K562 (cell line): ENCODE data around the gene TCF3. TPM values are rescaled to one million over a fixed set of nuclear protein-coding genes. Genes with fewer than 3 reads are reported as not detected.

Experiments
- ARHGAP35 ChIP-seq: fragments of 450-650 bp; IDR thresholded peaks from 2 replicates; pipeline ENCODE4 v1.6.1; 2018; ENCODE audit not compliant: partially characterized antibody
- CC2D1A ChIP-seq: fragments of 450-650 bp; IDR thresholded peaks from 2 replicates; pipeline ENCODE4 v1.6.1; 2017; ENCODE audit warnings: mild to moderate bottlenecking
- CEBPG ChIP-seq, 3 experiments: fragments of 200-800 bp in 1 of 3; sonication (Bioruptor generic) in 1 of 3; sonication (generic) in 1 of 3; formaldehyde crosslinking in 1 of 3; IDR thresholded peaks in 2 of 3; conservative IDR thresholded peaks in 1 of 3; 2 replicates each; pipeline versions ENCODE4 v1.6.1 to v1.8.0; 2016 to 2022; ENCODE audit warnings: missing compliant biosample characterization in 2 of 3, missing genetic modification characterization in 2 of 3, mild to moderate bottlenecking in 1 of 3, missing genetic modification reagents in 1 of 3
- DNMT1 ChIP-seq: fragments of 450-650 bp; IDR thresholded peaks from 2 replicates; pipeline ENCODE4 v1.6.1; 2016; ENCODE audit warnings: antibody characterized with exemption, mild to moderate bottlenecking
- KAT7 ChIP-seq: sonication (generic); formaldehyde crosslinking; IDR thresholded peaks from 2 replicates; pipeline ENCODE4 v1.8.0; 2022; ENCODE audit warnings: missing genetic modification reagents, mild to moderate bottlenecking, borderline replicate concordance
- MAZ ChIP-seq, 2 experiments: fragments of 450-650 bp in 1 of 2; sonication (generic) in 1 of 2; formaldehyde crosslinking; IDR thresholded peaks in 1 of 2; conservative IDR thresholded peaks in 1 of 2; 2 replicates each; pipeline versions ENCODE4 v1.4.0 to v1.5.0; 2020; ENCODE audit warnings: mild to moderate bottlenecking in 1 of 2, missing genetic modification reagents in 1 of 2
- PHF20 ChIP-seq: fragments of 450-650 bp; IDR thresholded peaks from 2 replicates; pipeline ENCODE4 v1.6.1; 2018; ENCODE audit not compliant: partially characterized antibody
- PHF8 ChIP-seq: fragments of 200-600 bp; sonication (generic); IDR thresholded peaks from 2 replicates; pipeline ENCODE4 v1.6.1; 2012; ENCODE audit warnings: mixed run types, mild to moderate bottlenecking, inconsistent platforms, low read length, moderate library complexity, borderline replicate concordance
- THRAP3 ChIP-seq: fragments of 450-650 bp; IDR thresholded peaks from 2 replicates; pipeline ENCODE4 v1.6.1; 2016; ENCODE audit warnings: mild to moderate bottlenecking, inconsistent platforms, borderline replicate concordance
- TRIM28 ChIP-seq: fragments of 450-650 bp; IDR thresholded peaks from 2 replicates; pipeline ENCODE4 v1.6.1; 2017
- ZNF436 ChIP-seq: fragments of 250-450, 450-650 bp; sonication (Bioruptor Pico); formaldehyde crosslinking; IDR thresholded peaks from 2 replicates; pipeline ENCODE4 v1.7.0; 2020; ENCODE audit warnings: mild to moderate bottlenecking
- ZNF57 ChIP-seq: fragments of 450-650 bp; formaldehyde crosslinking; IDR thresholded peaks from 2 replicates; pipeline ENCODE4 v1.4.0; 2020; ENCODE audit warnings: mild to moderate bottlenecking, moderate library complexity
- ZNF75A ChIP-seq: fragments of 450-650 bp; formaldehyde crosslinking; IDR thresholded peaks from 2 replicates; pipeline ENCODE4 v1.4.0; 2020; ENCODE audit warnings: mild to moderate bottlenecking
- ZNF79 ChIP-seq: fragments of 250-450 bp; sonication (Bioruptor Pico); IDR thresholded peaks from 2 replicates; pipeline ENCODE4 v1.4.0; 2020; ENCODE audit warnings: low read depth, mild to moderate bottlenecking, moderate library complexity
- polyA plus RNA-seq, 8 experiments: library from polyadenylated mRNA; depleted of rRNA in 4 of 8; stranded (reverse) in 5 of 8; unstranded in 3 of 8; fragments of >200 nt; fragmentation: Nextera tagmentation in 2 of 8; fragmentation: Illumina TruSeq in 1 of 8; extraction: Ambion mirVana in 2 of 8; extraction: Trizol in 1 of 8; gene quantifications; 2 replicates each; pipeline versions ENCODE4 v1.2.1 to v1.2.3, GENCODE V29; 2011 to 2014; ENCODE audit warnings: inconsistent platforms in 1 of 8, missing spikeins in 1 of 8
- total RNA-seq, 7 experiments: library from RNA; depleted of rRNA in 6 of 7; stranded (reverse); fragments of >200 nt in 6 of 7; fragmentation: Illumina TruSeq in 2 of 7; extraction: Trizol in 2 of 7; gene quantifications; 2 replicates each; pipeline versions ENCODE4 v1.2.1 to v1.2.3, GENCODE V29; 2011 to 2021; ENCODE audit warnings: low replicate concordance in 1 of 7
- TF ChIP-seq, protein P1 (sequence below), 2 experiments: fragments of 450-650 bp in 1 of 2; sonication (generic) in 1 of 2; formaldehyde crosslinking; conservative IDR thresholded peaks; 2 replicates each; pipeline versions ENCODE4 v1.4.0 to v1.8.1; 2020 to 2022; ENCODE audit warnings: mild to moderate bottlenecking in 1 of 2, missing genetic modification reagents in 1 of 2
- TF ChIP-seq, protein P2 (sequence below): fragments of 450-650 bp; IDR thresholded peaks from 2 replicates; pipeline ENCODE4 v1.6.1; 2016
- TF ChIP-seq, protein P3 (sequence below): fragments of 450-650 bp; IDR thresholded peaks from 2 replicates; pipeline ENCODE4 v1.6.1; 2017; ENCODE audit warnings: antibody characterized with exemption

The TCF3 gene
- total and polyA plus RNA-seq, 9 of the 15 experiments (the other 6 are each of a cell fraction or from before 2014, with no cell fraction given) = 5.6 to 259 (median 84.0) TPM

DNA sequence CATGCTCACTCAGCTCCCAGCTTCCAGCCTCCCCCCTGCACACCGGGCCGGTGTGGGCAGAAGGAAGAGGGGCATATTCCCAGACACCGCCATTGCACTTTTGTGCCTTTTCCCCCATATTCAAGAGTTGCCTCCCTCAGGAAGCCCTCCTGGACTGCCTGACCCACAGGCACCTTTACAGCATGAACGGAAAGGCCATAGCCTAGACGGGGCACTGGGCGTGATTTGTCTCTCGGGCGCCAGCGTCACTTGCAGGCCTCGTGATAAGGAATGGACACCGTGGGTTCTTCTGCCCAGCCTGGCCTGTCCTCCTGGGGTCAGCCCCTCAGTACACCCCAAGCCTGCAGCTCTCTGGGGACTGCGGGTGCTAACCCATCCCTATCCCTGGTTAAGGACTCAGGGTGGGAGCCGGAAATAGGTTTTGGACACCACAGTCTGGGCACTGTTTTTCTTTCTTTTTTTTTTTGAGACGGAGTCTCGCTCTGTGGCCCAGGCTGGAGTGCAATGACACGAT is 46.2 kb downstream of the TCF3 start (continued):
- TF ChIP-seq PHF8 = no peak
- TF ChIP-seq CC2D1A = peak; percentile 77
- TF ChIP-seq THRAP3 = 0 out of 2 replicates have a peak, but pooled peaks have one; percentile 22
- TF ChIP-seq PHF20 = peak; percentile 56
- no peak for TF ChIP-seq ZNF79 (CRISPR knock-in tag)
- 0 out of 2 replicates have a peak, but pooled peaks have one; percentile 48 for TF ChIP-seq TRIM28
- TF ChIP-seq ARHGAP35 = peak; percentile 49
- TF ChIP-seq, protein P1, sequence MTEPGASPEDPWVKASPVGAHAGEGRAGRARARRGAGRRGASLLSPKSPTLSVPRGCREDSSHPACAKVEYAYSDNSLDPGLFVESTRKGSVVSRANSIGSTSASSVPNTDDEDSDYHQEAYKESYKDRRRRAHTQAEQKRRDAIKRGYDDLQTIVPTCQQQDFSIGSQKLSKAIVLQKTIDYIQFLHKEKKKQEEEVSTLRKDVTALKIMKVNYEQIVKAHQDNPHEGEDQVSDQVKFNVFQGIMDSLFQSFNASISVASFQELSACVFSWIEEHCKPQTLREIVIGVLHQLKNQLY (CRISPR knock-in tag; conservative IDR thresholded peaks at IDR 0.05) = no peak
- TF ChIP-seq ZNF75A = no peak; the same call in 1 of the 2 replicates
- no peak for TF ChIP-seq CEBPG (CRISPR knock-in tag; IDR thresholded peaks at IDR 0.05)
- no peak for TF ChIP-seq CEBPG (tag; conservative IDR thresholded peaks at IDR 0.05 in 1 of 2, IDR thresholded peaks at IDR 0.05 in 1 of 2)
- TF ChIP-seq, protein P2, sequence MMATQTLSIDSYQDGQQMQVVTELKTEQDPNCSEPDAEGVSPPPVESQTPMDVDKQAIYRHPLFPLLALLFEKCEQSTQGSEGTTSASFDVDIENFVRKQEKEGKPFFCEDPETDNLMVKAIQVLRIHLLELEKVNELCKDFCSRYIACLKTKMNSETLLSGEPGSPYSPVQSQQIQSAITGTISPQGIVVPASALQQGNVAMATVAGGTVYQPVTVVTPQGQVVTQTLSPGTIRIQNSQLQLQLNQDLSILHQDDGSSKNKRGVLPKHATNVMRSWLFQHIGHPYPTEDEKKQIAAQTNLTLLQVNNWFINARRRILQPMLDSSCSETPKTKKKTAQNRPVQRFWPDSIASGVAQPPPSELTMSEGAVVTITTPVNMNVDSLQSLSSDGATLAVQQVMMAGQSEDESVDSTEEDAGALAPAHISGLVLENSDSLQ = no peak
- no peak; a peak in 1 of 4 replicates for TF ChIP-seq MAZ (CRISPR knock-in tag; conservative IDR thresholded peaks at IDR 0.05 in 1 of 2, IDR thresholded peaks at IDR 0.05 in 1 of 2)
- no peak for TF ChIP-seq KAT7 (CRISPR knock-in tag)
- peak; percentile 74; the same call in 1 of the 2 replicates for TF ChIP-seq DNMT1
- TF ChIP-seq ZNF436 (CRISPR knock-in tag) = peak; percentile 99
- TF ChIP-seq, protein P3, sequence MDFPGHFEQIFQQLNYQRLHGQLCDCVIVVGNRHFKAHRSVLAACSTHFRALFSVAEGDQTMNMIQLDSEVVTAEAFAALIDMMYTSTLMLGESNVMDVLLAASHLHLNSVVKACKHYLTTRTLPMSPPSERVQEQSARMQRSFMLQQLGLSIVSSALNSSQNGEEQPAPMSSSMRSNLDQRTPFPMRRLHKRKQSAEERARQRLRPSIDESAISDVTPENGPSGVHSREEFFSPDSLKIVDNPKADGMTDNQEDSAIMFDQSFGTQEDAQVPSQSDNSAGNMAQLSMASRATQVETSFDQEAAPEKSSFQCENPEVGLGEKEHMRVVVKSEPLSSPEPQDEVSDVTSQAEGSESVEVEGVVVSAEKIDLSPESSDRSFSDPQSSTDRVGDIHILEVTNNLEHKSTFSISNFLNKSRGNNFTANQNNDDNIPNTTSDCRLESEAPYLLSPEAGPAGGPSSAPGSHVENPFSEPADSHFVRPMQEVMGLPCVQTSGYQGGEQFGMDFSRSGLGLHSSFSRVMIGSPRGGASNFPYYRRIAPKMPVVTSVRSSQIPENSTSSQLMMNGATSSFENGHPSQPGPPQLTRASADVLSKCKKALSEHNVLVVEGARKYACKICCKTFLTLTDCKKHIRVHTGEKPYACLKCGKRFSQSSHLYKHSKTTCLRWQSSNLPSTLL = 0 out of 2 replicates have a peak, but pooled peaks have one; percentile 28
- 0 out of 2 replicates have a peak, but pooled peaks have one; percentile 23 for TF ChIP-seq ZNF57
